GM12865 (cell line): ENCODE results near the gene BAZ1A.
A peak's percentile ranks its signal among the peaks of the same experiment; 100 is the strongest.

Source experiments
- DNase-seq: peaks from one replicate; pipeline ENCODE4 v3.0.0; 2010; ENCODE audit warnings: low read depth
- H3K4me3 ChIP-seq: 2 replicates; pipeline ENCODE4 v1.5.1; 2011; ENCODE audit warnings: mild to moderate bottlenecking, low read depth, low read length, control low read depth
- TF ChIP-seq, protein P1 (sequence below): IDR thresholded peaks from 2 replicates; pipeline ENCODE4 v1.5.1; 2011; ENCODE audit warnings: low read length, control low read depth, low read depth, inconsistent platforms; ENCODE audit not compliant: insufficient read depth; ENCODE audit errors: missing control alignments

BAZ1A gene

DNA sequence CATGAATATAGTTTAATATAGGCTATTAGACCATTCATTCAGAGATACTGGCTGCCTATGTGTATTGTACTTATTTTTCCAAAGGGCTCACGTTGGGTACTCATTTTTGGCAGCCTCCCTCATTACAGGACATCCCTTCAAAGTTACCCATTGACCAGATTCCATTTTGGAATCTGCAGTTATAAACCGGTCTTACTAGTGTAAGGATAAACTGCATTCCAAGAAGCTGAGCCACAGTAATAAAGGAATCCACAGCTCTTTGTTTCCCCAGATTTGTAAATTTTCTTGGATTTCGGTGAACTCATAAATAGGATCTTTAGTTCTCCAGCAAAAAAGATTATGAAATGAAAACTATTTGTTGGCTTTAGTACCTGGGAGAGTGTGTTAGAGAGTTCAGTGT is 141.9 kb downstream of the BAZ1A start:
- DNase-seq: no peak
- no peak overlapping the region for H3K4me3 ChIP-seq
- TF ChIP-seq, protein P1, sequence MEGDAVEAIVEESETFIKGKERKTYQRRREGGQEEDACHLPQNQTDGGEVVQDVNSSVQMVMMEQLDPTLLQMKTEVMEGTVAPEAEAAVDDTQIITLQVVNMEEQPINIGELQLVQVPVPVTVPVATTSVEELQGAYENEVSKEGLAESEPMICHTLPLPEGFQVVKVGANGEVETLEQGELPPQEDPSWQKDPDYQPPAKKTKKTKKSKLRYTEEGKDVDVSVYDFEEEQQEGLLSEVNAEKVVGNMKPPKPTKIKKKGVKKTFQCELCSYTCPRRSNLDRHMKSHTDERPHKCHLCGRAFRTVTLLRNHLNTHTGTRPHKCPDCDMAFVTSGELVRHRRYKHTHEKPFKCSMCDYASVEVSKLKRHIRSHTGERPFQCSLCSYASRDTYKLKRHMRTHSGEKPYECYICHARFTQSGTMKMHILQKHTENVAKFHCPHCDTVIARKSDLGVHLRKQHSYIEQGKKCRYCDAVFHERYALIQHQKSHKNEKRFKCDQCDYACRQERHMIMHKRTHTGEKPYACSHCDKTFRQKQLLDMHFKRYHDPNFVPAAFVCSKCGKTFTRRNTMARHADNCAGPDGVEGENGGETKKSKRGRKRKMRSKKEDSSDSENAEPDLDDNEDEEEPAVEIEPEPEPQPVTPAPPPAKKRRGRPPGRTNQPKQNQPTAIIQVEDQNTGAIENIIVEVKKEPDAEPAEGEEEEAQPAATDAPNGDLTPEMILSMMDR: no peak

DNA sequence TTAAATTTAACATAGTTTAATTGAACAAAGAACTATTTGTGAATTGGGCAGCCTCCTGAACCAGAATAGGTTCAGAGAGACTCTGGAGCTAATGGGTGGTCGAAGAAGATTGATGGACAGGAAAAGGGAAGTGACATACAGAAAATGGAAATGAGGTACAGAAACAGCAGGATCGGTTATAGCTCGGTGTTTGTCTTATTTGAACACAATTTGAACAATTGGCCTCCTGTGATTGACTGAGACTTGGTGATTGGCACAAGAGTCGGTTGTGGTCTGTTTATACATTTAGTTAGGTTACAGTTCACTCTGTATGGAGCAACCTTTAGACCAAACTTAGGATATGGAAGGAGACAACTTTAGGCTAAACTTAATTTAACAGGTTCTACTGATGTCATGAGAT is 142.4 kb downstream of the BAZ1A start:
- TF ChIP-seq, protein P1: no peak
- no peak overlapping the region for H3K4me3 ChIP-seq
- no peak for DNase-seq

DNA sequence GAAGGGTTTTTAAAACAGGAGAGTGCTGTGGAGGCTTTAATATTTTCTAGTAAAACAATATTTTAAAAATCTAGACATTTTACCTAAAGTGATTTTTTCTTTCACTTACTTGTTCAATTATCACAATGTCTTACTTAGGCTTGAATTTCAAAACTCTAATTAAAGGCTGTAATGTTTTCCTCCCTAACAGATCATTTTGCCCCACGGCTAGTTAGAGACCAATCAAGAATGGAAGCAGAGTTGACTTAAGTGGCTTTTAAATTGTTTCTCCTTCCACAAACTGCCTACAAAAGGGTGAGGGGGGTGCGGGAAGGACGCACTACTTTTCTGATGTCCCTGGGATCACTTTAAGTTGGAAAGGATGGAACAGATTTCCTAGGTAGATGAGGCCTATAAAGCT is 151.3 kb downstream of the BAZ1A start:
- H3K4me3 ChIP-seq: no peak overlapping the region
- TF ChIP-seq, protein P1: no peak
- DNase-seq: no peak

DNA sequence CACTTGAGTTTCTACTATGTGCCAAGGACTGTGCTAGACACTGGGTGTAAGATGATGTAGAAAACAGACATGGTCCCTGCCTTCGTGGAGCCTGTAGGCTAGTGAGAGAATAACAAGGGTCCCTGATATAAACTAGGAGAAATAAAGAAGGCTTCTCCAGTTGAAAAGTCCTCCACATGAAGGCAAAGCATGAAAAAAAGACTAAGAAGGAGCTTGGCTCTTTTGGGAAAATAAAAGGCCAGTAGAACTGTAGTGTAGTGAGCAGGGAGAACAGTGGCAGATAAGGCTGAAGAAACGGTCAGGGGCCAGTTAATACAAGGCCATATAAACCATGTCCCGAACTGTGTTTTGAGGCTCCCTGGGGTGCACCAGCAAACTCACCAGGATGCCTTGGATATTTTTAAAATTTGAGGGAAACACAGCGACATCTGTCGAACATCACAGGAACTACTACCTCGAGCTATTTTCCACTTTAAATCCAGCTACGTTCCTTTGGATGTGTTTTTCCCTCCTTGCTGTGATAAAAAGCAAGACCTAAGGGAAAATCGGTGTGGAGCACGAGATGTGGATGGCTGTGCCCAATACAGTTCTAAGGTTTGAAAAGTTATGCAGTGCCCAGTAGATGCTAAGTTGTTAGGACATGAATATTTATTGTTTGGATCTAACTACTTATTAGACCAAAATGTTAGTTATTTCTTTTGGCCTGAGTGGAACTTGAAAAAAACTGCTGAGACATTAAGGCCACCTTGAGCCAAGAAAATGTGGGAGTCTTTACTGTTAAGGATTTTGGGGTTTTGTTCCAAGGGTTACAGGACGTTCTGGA is 152.2 kb downstream of the BAZ1A start:
- no peak overlapping the region for H3K4me3 ChIP-seq
- peak; percentile 53 for DNase-seq
- TF ChIP-seq, protein P1: peak; percentile 73

DNA sequence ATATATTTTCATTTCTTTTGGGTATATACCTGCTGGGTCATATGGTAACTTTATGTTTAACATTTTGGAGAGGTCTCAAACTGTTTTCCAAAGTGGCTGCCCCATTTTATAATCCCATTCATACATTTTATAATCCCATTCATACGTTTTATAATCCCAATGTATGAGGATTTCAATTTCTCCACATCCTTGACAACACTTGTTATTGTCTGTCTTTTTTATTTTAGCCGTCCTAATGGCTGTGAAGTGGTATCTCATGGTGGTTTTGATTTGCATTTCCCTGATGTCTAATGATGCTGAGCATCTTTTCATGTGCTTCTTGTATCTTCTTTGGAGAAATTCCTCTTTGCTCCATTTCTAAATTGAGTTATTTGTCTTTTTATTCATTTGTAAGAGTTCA is 154.0 kb downstream of the BAZ1A start:
- TF ChIP-seq, protein P1: no peak
- no peak for DNase-seq

DNA sequence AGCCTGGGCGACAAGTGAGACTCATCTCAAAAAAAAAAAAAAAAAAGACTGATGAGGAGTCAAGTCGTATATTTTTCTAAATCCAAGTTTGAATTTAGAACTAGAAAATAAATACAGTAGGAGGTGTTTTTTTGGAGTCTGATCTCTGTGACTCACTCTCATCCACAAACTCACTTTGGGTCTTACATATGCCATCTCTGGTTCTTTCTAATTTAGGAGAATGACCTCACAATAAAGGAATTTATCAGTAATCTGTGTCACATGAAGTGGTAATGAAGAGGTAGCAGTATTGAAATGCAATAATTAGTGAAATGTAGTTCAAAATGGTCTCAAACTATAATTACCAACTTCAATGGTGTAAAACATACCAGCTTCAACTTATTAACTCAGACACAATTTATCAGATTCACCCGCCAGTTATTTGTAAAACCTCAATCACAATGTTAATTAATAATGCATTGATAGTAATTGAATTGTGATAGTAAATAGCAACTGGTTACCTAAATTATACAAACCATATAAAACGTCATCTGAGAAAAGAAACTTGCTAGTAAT is 156.3 kb downstream of the BAZ1A start:
- DNase-seq: no peak
- H3K4me3 ChIP-seq: no peak overlapping the region
- TF ChIP-seq, protein P1: no peak

More for the DNA sequence above, 154.0 kb downstream of the BAZ1A start:
- H3K4me3 ChIP-seq: no peak overlapping the region
